ENCODE measurements around the gene ATP2C2. TPM values are rescaled to one million over a fixed set of nuclear protein-coding genes. Genes with fewer than 3 reads are reported as not detected.

ATP2C2 gene
- total and polyA plus RNA-seq, 2 of the 8 experiments (the other 6 are each of a cell fraction or from before 2014, with no cell fraction given), result 1.2 to 2.8 TPM

DNA sequence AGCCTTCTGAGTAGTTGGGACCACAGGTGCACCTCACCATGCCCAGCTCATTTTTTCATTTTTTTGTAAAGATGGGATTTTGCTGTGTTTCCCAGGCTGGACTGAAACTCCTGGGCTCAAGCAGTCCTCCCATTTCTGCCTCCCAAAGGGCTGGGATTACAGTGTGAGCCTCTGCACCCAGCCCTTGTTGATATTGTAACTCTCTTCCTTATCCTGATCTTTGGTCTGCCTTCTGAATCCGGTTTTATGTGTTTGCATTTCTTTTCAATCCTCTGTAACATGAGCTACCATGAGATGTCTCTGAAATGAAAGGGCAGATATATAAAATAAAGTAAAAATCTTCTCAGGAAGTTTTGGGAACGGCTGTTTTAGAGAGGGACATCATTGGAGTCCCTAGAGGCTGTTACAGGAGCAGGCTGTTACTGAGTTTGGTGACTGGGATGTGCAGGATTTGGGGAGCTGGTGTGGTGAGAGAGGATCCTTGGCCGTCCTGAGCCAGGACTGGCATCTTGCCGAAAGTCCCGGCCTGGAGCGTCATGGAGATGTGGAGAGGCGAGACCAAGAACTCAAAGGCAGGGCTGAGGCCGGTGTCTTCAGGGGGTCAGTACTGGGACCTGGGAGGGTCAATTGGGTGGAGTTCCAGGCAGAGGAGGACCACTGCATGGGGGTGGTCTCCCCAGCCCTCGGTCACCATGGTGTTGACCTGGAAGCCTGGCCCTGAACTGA, 39.4 kb downstream of the ATP2C2 start:
- Histone ChIP-seq H3K79me2 (ENCODE audit: control insufficient read depth in 1 of 2, insufficient read depth in 2 of 2, low read length in 2 of 2) (no peaks in the 10 kb centered on the region), H4K91ac (replicated peaks; ENCODE audit: insufficient read length, low read length) (no peak overlapping the region), H3K4ac (replicated peaks; ENCODE audit: insufficient read length, low read depth, low read length) (no peak overlapping the region), H3K23ac (ENCODE audit: insufficient read length) (no peak overlapping the region), H3K79me1 (ENCODE audit: low read depth, low read length) (no peaks in the 10 kb centered on the region), H3K4me1 (replicated peaks in 1 of 4; ENCODE audit: control insufficient read depth in 3 of 4, insufficient read depth in 4 of 4, low read length in 3 of 4) (no peaks in the 10 kb centered on the region), H3K56ac (replicated peaks; ENCODE audit: insufficient read length, low read depth, low read length) (no peak overlapping the region), H3K14ac (ENCODE audit: insufficient read length) (no peak overlapping the region), H3K4me2 (ENCODE audit: insufficient read depth in 1 of 2, low read depth in 2 of 2, low read length in 2 of 2) (no peak overlapping the region), H2AK5ac (ENCODE audit: low read depth, low read length) (no peak overlapping the region), H4K5ac (ENCODE audit: insufficient read length, low read depth, low read length) (no peak overlapping the region), H2BK20ac (ENCODE audit: low read length) (no peak overlapping the region), H2AFZ (ENCODE audit: low read length) (no peak overlapping the region), H3K4me3 (ENCODE audit: extremely low read depth in 1 of 4, insufficient read depth in 2 of 4, low read depth in 3 of 4, low read length in 4 of 4) (no peak overlapping the region), H3K23me2 (ENCODE audit: low read depth, low read length) (peaks cover 3% of the 10 kb centered on the region; the same call in 1 of the 2 replicates), H2BK120ac (replicated peaks; ENCODE audit: low read depth, low read length) (no peak overlapping the region), H4K20me1 (replicated peaks in 1 of 2; ENCODE audit: control insufficient read depth in 1 of 2, insufficient read depth in 2 of 2, low read length in 2 of 2) (no peaks in the 10 kb centered on the region), H3K18ac (ENCODE audit: extremely low read depth, low read length) (no peak overlapping the region), H3K27me3 (replicated peaks in 1 of 4; ENCODE audit: control insufficient read depth in 3 of 4, extremely low read depth in 1 of 4, insufficient read depth in 3 of 4, low read length in 3 of 4) (no peaks in the 10 kb centered on the region), H2BK15ac (ENCODE audit: low read length) (no peak overlapping the region), H4K8ac (ENCODE audit: extremely low read depth, insufficient read depth, low read length) (no peak overlapping the region), H2BK5ac (ENCODE audit: low read depth, low read length) (no peak overlapping the region), H3K27ac (ENCODE audit: low read depth, low read length) (no peak overlapping the region), H3K36me3 (ENCODE audit: control insufficient read depth in 2 of 4, insufficient read depth in 4 of 4, low read length in 3 of 4) (no peaks in the 10 kb centered on the region), H2BK12ac (ENCODE audit: low read depth, low read length) (no peak overlapping the region), H3K9ac (replicated peaks in 1 of 4; ENCODE audit: extremely low read depth in 1 of 4, low read depth in 3 of 4, low read length in 3 of 4) (no peak overlapping the region), H3K9me3 (ENCODE audit: insufficient read depth in 2 of 2, low read depth in 1 of 2, low read length in 1 of 2) (no peaks in the 10 kb centered on the region)
- DNase-seq (ENCODE audit: low read depth in 1 of 2, low spot score in 2 of 2), result no peak
- WGBS, 2 experiments (ENCODE audit: extremely low coverage in 1 of 2, insufficient coverage in 1 of 2, insufficient read length in 1 of 2, insufficient replicate concordance in 2 of 2, low coverage in 1 of 2, low lambda C conversion rate in 2 of 2, missing lambda C conversion rate in 1 of 2), result 82% methylated on average over 9 of the region's 9 CpGs; no CpG with 5 or more reads in 1 of the 2 experiments
- TF ChIP-seq, protein P1, sequence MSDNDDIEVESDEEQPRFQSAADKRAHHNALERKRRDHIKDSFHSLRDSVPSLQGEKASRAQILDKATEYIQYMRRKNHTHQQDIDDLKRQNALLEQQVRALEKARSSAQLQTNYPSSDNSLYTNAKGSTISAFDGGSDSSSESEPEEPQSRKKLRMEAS (IDR thresholded peaks at IDR 0.05), result no peak
- TF ChIP-seq PHF8 (conservative IDR thresholded peaks at IDR 0.05; ENCODE audit: low read depth, low read length), result no peak
- TF ChIP-seq EZH2 (IDR thresholded peaks at IDR 0.05; ENCODE audit: low read depth, low read length, severe bottlenecking), result no peak
- no peak for TF ChIP-seq MAFK (IDR thresholded peaks at IDR 0.05; ENCODE audit: low read depth, low read length)
- TF ChIP-seq SAP30 (IDR thresholded peaks at IDR 0.05; ENCODE audit: insufficient read depth, insufficient replicate concordance, low read length), result no peak
- no peak for TF ChIP-seq CEBPB (IDR thresholded peaks at IDR 0.05; ENCODE audit: low read depth, low read length)
- no peak for TF ChIP-seq RNF2 (IDR thresholded peaks at IDR 0.05; ENCODE audit: borderline replicate concordance, low read depth, low read length, missing control alignments, poor library complexity, severe bottlenecking)
- ChIA-PET CTCF (ENCODE audit: partially characterized antibody) (interaction anchor here (0.8 to 1.1 kb wide), 2 partner anchors 82 to 102 kb away, joined by 3 read pairs; no protein-coding TSS in a partner anchor), POLR2A (ENCODE audit: partially characterized antibody) (no interaction called here)
- FAIRE-seq, result no peak

Measured in H1 (cell line).